GM19193 (cell line): ENCODE results near the gene CSK.

Source experiments
- POLR2A ChIP-seq: IDR thresholded peaks from 4 replicates; pipeline ENCODE4 v1.6.1; 2011; ENCODE audit not compliant: insufficient read depth, insufficient read length; ENCODE audit errors: extremely low read depth

The CSK gene

DNA sequence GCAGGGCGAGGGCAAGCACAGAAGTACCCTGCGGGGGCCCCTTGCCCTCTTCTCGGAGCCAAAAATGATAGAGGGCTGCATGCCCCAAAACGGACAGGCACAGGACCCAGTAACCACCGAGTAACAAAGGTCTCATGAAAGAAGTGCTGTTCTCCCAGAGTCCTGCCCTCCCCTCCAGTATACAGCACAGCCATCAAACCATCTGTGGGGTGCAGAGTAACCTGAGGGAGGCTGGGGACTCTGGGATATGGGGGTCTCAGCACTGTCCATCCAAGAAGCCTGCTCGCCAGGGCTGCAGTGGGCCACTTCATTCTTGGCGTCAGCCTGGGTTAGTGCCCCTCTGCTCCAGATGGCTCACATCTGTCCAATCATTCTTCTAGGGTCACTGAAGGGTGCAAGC is 55.0 kb downstream of the CSK start:
- no peak for TF ChIP-seq POLR2A

DNA sequence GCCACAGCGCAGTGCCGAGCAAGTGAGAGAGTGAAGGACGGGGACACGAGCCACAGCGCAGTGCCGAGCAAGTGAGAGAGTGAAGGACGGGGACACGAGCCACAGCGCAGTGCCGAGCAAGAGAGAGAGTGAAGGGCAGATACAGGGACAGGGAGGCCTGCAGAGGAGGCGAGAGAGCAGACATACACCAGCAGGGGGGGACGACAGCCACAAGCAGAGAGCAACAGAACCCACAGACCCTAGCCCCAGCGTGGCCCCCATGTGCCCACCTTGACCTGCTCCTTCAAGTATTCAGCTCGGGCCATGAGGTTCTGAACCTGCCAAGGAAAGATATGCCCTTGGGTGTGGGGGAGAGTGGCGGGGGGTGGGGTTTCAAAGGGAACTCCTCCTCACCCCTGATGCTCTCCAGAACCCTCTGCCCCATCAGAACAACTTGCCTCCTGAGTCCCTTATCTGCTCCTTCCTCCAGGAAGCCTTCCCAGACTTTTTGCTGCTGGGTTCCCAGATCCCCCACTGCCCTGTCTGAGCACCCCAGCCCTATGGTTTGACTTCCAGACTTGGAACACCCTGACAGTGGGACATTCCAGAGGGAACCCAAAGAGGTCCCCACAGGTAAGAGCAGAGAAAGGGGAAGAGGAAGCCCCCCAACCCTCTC is 55.7 kb downstream of the CSK start:
- TF ChIP-seq POLR2A: no peak

DNA sequence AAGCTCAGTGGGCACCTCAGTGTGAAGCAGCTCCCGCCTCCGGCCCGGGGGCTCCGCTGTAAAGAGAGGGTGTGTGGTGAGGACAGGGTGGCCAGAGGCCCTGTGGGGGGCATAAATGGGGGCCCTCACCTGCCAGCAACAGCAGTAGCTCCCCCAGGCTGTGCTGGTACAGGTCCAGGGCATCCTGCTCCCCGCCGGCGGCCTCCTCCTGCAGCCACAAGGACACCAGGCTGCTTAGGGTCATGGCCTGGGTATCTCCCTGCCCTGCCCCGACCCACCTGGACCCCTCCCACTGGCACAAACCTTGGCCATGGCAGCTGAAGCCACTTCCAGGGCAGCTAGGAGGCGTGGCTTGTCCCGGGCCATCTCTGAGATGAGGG is 56.2 kb downstream of the CSK start:
- no peak for TF ChIP-seq POLR2A

DNA sequence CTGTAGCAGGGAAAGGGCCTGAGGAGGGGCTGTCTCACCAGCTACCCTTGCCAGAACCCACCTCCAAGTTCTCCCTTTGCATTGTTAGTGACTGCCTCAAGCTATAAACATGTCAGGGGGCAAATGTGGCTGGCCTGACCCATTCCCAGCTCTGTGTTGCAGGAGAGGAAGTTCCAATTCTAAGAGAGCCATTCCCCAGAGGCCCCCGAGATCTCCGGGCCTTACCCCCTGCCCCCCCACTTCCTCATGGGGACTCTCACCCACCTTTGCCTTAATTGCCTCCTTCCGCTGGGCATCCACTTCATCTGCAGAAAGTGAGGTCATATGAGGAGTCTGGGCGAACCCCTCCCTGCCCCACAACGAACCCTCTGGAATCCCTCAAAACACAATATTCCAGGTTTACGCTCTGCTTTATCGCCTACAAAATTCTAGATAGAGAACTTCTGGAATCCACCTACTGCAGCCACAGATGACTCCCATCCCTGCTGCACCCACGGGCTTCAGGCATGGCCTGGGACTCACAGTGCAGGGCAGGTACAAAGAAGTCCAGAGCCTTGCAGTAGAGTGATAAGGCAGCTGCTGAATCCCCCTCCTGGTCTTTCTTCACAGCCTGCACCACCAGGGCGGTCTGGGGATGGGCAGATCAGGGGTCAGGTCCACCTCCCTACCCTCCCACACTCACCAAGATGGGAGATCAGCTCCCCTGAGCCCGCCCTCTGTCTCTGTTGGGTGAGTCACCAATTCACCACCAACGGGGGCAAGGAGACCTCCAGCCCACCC is 57.1 kb downstream of the CSK start:
- TF ChIP-seq POLR2A: no peak

DNA sequence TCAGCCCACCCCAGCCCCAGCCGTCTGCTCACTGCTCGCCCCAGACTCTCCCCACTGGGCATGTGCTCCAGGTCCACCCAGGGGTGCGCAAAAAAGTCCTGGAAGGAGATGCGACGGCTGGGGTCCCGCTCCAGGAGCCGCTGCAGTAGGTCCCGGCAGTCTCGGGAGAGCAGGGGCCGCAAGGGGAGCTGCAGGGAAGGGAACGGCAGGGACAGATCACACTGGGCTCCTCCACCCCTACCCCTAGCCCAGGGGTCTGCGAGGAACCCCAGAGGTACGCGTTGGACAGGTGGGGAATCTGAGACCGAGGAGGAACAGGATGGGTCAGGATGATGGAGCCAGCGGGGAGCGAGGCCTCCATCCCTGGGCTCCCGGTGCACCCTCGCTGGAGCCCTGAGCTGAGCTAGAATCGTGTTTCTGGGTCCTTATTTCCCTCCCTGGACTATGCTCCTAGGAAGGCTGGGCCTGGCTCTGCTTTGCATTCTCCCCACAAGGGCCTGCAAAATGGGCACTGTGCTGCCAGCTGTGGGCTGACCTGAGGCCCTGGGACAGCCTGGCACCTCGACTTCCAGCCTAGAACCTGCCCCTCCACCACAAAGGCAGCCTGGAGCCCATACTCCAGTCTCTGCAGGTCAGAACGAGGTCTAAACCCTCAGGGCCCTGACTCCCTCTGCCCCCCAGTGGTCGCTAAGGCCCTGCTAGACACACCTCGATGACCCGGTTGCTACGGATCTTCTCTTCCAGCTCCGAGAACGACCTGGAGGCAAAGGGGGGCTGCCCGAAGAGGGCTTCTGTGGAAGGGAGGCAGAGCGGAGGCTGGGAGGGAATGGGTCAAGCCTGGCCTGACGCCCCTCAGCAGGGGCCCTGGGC is 57.9 kb downstream of the CSK start:
- no peak for TF ChIP-seq POLR2A

DNA sequence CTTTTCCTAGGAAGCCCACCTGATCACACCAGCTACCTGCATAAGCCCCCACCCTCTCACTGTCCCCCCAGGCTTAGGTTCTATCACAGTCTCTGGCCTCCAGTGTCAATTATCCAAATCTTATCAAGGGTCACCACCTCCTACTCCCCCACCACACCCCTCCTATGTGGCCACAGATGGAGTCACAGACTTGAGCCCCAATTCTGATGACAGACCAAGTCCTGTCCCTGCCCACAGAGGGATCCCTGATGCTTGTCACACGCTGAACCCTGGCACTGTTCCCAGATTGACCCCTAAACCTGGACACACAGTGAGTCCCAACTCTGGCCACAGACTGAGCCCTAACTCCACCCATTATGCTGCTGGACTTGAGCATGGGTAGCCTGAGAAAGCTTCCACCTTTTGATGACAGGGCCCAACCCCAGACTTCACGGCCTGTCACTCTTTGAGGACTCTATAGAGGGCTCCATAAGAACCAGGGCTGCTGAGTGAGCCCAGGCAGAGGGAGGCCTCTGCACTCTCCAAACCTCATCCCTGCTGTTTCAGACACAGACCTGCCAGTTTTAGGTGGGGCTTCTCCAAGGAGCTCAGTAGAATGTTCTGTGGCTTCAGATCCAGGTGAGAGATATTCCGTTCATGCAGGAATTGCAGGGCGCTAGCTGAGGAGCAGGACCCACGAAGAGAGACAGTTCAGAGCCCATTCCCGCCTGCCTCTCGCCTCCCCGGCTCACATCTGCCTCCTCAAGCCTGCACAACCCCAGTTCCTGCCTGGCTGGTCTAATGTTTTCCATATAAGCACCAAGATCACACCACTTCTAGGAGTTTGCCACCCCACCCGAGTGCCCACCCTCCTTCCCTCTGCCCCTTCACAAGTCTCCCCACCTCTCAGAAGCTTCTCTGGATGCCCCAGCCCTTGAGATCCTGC is 59.2 kb downstream of the CSK start:
- no peak for TF ChIP-seq POLR2A

DNA sequence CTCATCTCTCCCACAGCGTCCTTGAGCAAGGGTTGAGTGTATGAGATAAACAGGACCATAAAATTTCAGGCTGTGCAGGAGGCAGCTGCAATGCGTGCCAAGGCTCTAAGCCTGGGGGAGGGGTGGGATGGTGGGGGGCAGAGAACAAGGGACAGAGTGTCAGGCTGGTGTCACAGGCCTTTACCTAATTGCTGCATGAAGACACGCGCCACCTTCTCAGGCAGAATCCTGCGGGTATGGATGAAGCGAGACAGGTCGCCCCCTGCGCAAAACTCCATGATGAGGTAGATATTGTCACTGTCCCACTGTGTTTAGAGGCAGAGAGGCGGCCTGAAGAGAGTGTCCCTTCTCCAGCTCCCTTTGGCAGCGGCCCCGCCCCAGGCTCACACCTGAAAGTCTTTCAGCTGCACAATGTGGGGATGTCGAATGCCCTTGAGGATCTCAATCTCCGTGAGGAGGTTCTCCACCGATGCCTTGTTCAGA is 60.1 kb downstream of the CSK start:
- TF ChIP-seq POLR2A: no peak

DNA sequence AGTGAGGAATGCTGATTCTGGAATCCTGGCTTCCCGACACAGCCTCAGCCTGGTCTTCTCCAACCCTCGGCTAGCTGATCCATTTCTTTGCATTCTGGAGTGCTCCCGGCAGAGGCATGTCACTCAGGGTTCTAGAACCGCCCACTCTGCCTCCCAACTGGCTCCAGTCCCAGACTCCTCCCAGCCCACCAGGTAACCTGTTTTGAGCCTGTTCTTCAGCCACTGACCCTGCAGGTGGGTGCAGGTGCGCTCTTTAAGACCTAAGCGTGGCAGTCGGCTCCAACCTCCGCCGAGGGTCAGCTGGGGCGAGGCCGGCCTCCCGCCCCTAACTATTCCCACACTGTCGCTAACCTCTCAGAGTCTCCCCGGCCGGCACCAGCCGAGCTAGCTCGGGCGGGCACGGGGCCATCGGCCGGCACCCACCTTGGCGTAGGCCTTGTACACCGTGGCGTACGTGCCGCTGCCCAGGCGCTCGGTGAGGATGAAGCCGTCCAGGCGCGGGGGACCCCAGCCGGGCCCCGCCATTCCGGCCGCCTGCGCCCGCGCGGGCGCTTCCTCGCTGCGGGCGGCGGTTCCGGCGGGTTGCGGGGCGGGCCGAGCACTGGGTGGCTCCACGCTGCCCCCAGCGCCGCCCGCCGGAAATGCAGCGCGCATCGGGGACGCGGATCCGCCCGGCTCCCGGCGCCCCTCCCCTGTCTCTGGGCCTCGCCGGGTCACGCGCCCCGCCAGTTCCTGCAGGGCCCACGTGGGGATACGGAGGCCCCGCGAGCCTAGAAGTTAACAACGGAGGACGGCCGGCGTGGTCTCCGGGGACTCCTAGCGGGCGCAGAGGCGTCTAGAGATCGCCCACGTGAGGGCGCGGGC is 60.9 kb downstream of the CSK start, which contains the start of gene ULK3:
TSS of gene ULK3 (minus strand) at position 576 of the 864 bp plus-strand sequence. CDS start at position 525, 51 bp downstream.
- TF ChIP-seq POLR2A: peak; percentile 69

DNA sequence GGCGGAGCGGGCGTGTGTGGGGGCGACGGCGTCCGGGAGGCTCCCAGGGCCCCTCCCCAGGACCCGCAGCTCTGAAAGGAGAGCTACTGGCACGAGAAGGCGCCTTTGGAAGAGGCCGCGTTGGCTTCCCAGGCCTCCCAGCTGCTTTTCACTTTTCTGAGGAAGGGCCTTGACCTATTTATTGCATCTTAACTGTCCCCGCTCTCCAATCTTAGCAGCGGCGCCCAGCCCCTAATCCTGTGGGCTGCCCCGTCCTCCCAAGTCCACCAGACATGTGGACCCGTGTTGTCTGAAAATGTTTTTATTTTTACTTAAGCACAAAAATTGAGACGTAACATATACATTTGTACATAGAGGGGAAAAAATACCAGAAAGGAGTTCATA is 61.6 kb downstream of the CSK start:
- no peak for TF ChIP-seq POLR2A

DNA sequence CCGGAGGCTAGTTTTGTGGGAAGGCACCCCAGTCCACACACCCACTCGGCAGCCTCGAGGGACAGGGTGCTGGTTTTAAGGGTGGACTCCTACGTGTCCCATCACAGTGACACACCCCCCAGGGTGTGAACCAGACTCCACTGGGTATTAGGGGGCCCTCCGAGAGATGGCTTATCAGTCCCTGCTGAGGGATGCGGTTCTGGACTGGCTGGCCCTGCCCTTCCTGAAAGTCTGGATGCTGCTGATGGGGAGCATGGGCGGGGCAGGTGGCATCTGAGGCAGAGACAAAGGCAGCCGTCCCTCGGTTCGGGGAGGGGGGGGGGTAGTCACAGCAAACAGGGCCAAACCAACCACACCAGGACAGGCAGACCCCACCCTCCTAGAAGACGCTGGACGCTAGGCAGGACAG is 62.0 kb downstream of the CSK start:
- TF ChIP-seq POLR2A: no peak

DNA sequence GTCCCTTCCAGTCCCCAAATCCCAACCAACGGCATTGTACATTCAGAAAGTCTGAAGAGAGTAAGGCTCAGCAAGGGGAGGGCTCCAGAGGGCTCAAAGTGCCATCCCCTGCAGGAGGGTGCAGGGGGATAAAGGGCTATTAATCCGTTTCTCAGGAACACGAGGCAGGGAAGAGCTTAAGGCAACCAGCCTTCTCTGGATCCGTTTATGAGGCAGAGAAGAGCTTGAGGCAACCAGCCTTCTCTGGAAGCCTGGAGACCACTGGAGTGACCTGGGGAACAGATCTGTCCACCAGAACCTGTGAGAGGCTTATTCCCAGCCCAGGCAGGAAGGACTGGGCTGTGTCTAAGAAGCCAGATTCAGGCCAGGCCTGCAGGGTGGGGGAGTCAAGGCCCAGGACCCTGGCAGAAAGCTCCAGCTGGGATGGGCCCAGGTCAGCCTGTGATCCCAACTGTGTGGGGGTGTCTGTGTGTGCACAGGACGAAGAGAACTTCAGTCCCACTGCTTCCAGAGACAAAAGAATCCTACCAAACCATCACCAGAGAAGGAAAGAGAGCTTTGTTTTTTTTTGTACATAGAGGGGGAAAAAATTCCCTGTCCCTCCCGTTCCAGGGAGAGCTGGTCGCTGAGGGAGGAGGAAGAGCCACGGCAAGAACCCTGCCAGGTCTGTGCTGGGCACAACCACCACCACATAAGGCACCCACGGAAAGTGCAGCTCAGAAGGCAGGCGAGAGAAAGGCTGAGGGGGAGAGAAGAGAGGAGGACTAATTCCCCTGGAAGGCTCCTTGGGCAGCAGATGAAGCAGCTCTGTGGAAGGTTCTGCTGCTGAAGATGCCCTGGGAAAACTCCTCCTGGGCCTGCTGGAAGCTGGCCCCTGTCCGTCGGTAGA is 62.7 kb downstream of the CSK start:
- no peak for TF ChIP-seq POLR2A

DNA sequence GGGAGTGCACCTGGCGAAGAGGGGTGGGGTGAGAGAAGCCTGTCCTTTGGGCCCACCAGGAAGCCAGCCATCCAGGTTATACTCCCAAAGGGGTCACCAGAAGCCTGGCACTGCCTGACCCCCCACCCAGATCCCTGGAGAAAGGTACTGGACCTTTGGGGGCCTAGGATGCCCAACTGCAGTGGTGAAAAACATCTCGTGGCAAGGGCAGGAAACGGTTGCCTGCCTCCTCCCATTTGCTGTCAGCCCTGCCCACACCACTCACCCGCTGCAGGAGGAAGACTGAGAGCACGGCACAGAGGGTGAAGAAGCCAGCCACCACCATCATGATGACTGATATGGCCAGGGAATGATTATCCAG is 63.3 kb downstream of the CSK start:
- no peak for TF ChIP-seq POLR2A
